T-helper 22 cell (primary cell): ENCODE data around the gene OSMR.

Experiments used
- DNase-seq: peaks from one replicate; pipeline ENCODE4 v3.0.0-alpha.2; 2020; ENCODE audit warnings: low read depth

OSMR gene

DNA sequence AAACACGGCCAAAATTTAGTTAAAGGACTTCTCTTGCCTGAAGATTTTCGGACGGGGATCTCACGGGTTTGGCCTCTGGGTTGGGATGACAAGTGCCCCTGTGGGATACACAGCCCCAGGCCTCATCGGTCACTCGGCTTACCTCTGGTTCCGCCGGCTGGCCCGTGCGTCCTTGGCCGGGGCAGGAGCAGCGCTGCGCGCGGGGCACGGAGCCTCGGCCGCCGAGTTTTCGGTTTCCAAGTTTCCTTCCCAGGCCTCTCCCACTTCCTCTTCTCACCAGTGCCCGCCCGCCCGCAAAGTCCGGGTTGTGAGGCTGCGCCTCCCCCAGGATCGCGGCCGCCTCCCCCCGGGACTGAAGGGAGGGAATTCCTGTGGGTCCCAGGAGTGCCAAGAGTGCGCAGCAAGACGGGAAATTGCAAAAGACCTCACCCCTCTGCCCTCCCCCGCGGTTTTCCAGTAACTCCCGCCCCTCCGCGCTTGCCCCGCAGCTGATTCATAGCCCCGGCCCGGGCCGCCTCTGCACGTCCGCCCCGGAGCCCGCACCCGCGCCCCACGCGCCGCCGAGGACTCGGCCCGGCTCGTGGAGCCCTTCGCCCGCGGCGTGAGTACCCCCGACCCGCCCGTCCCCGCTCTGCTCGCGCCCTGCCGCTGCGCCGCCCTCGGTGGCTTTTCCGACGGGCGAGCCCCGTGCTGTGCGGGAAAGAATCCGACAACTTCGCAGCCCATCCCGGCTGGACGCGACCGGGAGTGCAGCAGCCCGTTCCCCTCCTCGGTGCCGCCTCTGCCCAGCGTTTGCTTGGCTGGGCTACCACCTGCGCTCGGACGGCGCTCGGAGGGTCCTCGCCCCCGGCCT lies at the start of gene OSMR:
OSMR (plus strand) TSS at position 487 of the 853 bp plus-strand sequence. CDS start 23,033 bp downstream, outside the sequence.
- DNase-seq, result no peak

DNA sequence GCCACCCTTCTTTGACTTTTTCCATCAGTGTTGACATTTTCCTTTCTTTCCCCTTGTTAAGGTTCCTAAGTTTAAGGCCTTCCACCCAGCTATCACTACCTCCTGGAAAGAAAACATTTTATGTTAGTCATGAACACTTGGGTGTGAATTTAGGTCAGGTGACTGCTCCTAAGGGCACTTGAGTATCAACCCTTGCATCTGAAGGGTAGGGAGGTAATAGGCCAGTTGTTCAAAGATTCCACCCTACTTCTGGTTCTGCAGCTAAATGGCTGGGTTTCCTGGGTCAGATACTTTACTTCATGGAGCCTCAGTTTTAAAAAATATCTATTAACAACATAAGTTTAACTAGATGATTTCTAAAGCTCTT lies 49.1 kb upstream of the OSMR start:
- DNase-seq, result no peak

DNA sequence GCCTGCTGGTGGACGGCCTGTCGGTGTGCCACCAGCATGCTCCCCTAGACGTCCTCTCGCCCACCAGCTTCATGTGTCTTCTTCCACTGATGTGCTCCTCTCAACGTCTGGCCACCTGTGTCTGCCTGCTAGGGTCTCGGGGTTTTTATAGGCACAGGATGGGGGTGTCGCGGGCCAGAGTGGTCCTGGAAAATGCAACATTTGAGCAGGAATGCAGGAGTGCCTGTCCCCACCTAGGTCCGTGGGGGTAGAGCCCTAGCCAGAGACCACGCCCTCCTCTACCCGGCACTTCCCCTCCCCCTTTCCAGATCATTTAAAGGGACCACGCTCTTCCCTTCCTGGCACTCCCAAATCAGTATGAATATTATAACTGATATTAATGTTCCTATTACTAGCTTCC lies 48.0 kb upstream of the OSMR start:
- no peak for DNase-seq

DNA sequence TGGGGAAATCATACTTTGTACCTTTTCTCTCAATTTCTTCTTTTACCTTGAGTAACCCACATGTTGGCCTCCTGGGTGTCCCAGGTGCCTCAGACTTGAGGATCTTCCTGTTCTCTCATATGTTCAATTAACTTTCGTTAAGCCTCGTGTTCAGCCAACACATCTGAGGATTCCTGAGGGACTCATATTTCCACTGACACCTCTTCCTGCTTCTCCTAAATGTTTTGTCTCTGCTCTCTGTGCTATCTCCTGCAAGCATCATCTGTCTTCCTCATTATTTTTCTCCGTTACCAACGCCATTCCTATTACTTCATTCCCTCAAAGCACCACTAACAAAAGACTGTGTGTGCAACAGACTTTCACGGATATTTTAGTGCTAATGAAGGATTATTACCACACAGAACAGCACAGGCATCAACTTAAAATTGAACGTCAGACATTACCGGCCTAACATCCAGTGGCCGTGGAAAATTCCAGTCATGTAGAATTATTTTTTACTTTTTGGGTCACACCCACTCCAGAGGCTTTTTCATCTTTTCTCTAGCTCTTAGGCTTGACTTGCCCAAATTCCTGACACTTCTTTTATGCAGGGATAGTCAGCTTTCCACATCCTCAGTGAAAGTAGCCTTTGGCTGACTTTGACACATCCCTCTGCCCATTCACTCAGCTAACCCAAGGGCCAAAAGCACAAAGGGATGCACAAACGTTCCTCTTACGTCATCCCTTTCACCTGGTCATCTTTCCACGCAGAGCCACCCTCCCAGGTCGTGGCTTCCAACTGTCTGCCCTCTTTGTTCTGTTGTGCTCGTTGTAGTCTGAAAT lies 46.0 kb upstream of the OSMR start:
- no peak for DNase-seq

DNA sequence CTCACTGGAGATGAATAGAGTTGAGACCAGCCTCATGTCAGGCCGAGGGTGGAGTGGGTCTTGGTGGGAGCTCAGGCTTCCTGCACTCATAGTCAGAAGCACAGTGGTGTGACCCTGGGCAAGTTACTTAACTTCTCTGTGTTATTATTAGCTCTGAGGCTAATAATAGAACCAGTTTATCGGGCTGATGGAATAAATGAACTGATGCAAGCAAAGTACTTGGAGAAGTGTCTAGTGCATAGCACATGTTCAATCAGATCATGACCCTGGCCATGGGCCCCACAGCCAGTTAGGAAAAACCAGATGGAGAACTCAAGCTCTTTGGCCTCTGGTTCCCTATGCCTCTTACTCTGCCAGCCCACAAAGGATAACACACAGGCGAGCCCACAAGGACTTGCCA lies 45.3 kb upstream of the OSMR start:
- DNase-seq, result no peak

DNA sequence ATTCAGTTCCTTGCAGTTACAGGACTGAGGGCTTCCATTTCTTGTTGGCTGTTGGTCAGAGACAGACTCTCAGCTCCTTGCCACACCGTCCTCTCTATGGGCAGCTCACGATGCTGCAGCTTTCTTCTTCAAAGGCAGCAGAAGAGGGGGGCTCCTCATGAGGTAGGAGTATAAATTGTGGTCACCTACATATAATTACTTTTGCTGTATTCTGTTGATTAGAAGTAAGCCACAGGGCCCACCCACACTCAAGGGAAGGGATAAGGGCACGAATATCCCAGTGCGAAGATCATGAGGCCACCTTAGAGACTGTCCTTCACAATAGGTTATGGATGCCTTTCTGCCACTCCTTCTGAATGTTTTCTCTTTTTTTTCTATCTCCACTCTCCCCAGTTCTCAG lies 43.7 kb upstream of the OSMR start:
- no peak for DNase-seq

DNA sequence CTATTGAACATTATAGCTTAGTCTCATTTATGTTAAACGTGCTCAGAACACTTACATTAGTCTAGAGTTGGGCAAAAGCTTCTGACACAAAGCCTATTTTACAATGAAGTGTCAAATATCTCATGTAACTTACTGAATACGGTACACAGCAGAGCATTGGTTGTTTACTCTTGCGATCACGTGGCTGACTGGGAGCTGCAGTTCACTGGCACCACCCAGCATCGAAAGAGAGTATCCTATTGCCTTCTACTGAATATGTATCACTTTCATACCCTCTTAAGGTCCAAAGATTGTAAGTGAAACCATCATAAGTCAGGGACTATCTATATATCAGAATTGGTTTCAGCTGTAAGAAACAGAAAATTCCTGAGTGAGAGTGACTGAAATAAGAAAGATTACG lies 42.6 kb upstream of the OSMR start:
- no peak for DNase-seq

DNA sequence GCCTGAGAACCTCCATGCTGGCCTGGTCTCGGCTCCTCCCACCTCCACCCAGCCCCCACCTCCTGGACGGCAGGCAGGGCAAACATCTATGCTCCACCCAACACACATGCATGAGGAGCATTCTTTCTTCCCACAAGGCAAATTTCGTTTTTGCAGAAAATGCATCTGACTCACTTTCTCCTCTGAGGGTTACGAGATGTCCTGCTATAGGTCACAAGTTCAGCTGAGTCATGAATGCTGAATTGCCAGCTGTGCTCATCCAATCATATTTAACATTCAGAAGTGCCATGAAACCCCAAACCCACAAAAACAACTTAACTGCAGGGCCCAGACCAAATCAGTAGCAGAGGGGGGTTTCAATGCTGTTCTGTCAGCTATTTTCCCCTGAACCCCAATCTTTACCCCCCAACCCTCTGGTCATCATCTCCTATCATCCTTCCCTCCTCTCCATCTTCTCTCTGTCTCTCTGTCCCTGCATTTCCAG lies 39.0 kb upstream of the OSMR start:
- DNase-seq, result no peak

DNA sequence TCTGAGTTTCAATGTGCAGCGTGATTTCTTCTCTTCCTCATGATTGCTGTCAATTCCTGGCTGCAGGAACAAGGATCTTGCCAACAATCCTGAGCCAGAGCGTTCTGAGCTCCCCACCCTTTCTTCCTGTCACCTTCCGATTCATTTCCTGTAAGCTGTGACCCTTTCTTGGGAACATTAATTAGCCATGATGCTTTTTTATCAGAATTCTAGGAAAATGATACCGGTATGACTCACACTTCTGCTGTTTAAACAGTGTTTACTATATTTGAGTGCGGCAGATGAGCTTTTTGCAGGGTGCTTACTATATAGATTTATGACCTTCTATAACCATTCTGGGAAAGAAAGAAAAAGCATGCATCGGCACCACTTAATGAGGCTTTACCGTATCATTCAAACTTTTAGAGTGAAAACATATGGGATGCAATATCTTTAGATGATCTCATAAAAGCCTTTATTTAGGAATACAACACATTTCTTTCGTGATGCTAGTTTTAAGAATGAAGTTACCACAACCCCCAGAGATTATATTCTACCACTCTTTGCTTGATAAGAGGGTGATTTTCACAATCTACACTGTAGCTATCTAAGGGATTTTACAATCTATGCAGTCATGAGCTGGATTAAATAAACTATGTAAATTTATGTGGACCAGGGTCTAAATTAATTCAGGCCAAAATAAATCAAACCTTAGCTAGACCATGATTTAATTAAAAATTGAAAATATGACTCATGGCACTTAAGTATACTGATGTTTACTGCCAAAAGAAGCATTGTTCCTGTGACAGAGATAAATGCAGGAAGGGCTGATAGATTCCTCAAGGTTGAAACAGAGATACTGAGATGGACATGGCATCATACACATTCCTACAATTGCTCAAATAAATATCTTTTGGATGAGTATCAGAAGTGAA lies 38.0 kb upstream of the OSMR start:
- DNase-seq, result no peak

DNA sequence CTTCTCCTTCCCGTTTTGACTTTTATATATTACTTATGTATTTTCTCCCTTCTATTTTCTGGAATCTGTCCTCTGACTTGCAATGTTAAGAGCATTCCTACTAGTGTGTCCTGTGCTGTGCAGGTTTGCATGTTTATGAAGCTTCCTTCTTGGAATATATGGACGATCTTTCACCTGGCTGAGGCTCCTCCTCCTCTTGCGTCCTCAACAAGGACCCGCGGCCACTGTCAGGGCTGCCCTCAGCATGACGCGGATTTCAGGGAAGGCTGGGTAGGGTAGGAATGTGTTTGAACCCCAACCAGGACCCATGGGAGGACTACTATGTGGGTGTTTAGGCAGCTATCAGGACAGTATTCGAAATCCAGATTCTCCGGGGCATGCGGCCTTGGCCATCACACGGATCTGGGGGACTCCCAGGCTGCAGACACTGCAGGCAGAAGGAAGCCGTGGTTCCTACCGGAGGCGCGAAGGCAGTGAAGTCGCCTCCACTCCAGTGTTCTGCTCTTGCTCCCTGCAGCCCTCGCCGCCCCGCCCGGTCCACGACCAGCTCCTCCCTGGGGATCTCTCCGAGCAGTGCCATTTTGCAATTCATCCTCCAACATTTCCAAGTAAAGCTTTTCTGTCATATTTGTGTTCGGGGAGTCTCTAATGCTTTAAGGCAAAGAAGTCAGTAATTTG lies 37.0 kb upstream of the OSMR start:
- no peak for DNase-seq

DNA sequence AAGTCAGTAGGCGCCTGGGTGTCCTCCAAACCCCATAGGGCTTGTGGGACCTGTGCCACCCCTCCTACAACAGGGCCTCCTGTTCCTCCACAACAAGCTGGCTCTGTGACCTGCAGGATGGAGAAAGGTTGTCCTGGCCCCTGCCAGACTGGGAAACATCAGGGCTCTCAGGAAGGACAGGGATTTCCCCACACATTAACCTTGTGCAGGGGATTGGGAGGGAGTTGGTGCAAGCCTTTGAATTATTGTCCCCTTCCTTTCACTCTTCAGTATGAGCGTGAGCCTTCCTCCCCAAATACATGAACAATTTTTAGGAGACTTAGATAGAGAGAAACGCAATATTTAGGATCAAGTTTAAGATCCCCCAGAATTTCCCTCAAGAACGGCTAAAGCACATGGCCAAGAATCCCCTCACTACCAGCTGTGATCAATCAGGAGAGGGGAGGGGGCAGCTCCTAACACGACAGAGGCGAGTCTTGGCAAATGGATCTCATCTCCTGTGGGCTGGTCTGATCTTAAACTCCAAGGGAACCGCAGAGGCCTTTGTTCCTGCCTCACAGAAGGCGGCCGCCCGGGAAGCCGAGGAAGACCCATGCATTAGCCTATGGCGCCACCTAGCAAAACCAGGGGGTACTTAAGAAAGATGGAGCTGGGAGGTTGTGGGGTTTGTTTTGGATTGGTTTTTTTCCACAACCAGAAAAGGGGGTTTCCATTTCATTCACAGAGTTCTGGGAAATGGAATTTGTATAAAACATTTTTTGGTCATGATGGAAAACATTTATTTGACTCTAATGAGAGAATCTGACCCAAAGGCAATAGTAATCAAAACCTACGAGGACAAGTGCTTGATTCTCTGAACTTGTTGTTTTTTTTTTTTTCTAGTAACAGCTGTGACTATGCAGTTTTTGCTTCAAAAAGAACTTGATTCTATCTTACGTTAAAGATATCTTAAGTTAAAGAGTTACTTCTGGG lies 36.1 kb upstream of the OSMR start:
- DNase-seq, result peak; percentile 3

DNA sequence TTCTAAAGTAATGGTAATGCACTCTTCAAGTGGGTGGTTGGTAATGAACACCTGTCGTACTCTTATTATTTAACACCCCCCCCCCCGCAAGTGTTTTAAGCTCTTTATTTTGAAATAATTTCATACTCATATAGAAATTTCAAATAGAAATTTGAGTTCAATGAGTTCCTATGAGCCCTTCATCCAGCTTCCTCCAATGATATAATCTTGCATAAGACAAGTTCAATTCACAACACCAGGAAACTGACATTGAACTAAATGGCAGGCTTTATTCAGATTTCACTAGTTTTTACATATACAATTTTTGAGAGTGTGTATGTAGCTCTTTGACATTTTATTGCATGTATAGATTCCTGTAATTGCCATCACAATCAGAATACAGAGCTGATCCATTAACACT lies 30.9 kb upstream of the OSMR start:
- DNase-seq, result no peak

DNA sequence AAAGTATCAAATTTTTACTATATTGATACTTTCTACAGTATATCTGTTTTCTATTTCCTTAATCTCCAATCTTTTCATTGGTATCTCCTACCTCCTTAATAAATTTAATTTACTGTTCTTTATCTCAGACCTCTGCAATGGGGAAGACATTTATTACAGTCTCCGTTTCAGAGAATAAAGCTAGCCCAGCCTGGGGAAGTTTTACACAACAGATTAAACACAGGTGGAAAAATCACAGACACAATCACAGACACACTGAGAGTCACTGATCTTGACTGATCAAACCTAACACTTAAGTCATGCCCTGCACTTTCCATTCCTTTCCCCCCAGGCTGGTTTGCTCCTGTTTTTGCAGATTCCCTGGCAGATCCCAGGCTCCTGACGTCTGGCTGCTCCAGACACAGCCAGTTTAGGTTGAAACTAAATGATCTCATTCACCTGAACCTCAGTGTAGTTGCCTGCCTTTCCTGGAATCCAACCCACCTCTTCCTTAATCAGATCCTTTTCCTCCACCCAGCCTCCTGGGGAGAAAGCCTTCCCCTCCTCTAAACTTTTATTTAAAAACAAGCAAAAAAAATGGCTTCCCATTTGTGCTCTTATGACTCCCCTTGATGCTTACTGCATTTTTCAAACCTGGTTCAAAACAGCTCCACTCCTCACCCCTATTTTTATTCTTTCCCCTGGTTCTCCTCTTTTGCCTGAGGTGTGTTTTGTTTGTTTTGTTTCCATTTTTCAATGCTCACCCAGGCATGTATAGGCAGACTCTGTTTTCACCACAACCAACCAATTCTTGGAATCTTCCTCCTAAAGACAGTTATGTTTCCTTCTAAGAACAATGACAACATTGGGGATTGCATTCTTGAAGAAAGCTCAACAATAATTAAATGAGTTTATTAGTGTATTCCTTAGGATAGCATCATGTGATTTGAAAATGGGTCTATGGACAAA lies 29.5 kb upstream of the OSMR start:
- DNase-seq, result no peak

DNA sequence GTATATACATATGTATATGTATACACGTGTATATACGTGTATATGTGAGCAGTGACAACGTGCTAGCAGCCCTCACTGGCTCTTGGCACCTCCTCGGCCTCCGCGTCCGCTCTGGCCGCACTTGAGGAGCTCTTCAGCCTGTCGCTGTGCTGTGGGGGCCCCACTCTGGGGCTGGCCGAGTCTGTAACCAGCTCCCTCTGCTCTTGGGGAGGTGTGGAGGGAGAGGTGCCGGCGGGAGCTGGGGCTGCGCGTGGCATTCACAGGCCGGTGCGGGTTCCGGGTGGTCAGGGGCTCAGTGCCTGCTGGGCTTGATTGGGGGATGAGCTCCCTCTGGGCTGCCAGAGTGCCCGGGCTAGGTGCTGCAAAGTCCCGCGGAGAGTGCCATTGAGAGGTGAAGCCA lies 24.1 kb upstream of the OSMR start:
- no peak for DNase-seq

DNA sequence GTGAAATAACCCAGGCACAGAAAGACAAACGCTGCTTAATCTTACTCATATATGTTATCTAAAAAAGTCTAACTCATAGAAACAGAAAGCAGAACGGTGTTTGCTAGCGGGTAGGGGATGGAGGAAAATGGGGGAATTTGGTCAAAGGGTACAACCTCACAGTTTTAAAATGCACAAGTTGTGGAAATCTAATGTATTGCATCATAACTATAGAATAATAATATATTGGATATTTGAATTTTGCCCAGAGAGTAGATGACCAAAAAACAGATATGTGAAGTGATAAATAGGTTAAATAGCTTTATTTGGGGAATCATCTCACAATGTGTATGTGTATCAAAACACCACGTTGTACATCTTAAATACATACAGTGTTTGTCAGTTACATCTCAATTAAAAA lies 22.3 kb upstream of the OSMR start:
- DNase-seq, result no peak

DNA sequence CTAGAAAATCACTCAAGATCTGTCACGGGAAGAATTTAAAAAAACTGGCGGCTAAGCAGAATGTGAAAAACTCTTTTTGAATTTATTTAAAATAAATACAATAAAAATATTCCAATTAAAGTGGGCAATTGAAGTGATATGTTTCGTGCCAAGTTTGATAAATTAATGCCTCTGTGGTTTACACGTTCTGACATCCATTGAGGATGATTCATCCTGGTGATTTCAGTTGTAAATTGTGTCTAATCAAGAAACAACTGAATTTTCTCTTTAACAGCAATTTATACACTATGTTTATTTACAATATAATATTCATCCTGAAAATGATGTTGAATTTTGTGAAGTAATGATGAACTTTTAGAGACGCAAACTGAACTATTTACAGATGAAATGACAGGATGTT lies 21.0 kb upstream of the OSMR start:
- no peak for DNase-seq

DNA sequence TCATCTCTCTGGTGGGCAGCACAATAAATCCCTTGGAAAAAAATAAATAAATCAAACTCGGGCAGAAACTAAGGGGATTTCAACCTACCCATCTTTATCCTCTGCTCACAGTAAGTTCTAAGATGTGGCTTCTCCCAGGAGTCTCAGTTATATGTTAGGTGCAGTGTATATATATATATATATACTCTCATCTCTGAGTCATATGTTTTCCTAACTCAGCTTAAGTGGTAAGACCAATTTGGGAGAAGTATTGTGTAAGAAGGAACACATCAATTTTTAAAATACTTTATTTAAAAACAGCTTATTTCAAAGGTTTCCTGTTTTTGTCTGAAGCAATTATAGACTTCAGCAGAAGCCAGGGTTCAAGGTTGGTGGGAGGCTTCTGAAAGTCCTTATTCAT lies 20.3 kb upstream of the OSMR start:
- DNase-seq, result no peak

DNA sequence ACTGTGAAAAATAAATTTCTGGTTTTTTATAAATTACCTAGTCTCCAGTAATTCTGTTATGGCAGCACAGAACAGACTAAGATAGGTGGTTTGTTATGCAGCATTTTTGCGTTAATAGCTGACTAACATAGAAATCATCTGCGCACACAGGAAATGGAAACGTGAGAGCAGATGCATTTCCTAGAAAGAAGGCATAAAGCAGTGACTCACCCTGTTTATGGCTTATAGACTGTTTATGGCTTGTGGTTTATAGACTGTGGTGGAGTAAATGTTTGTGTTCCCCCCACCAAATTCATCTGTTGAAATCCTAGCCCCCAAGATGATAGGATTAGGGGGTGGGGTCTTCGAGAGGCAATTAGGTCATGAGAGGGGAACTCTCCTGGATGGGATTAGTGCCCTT lies 18.3 kb upstream of the OSMR start:
- DNase-seq, result no peak

DNA sequence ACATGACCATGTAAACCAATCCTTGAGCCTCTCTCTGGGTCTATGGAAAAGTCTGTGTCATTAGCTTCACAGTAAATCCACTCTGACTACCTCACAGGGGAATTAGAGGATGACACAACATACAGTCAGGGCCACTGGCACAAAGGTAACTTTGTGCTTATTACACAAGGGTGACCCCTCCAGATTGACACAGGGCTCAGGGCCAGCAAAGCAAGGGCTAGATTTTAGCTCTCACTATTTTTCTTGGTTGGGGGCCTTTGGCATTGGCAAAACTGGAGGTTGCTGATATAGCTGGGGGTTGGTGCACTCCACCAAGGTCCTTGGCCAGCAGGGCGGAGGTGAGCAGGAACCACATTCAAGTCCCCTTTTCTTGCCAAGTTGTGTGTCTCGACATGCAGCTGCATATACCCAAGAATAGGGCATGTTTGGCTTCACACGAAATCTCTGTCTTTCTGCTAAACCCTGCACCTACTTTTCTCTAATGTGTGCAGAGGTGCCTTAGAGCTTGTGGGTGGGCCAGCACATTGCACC lies 15.2 kb upstream of the OSMR start:
- no peak for DNase-seq
